K562 (cell line): Measurements from ENCODE around the gene DELE1. TPM values are rescaled to one million over a fixed set of nuclear protein-coding genes. Genes with fewer than 3 reads are reported as not detected.

Experiments used
- ATAC-seq: fragments of 200-7000 bp; cut with Tn5 transposase; 3 replicates; pipeline ENCODE4 v1.9.1; 2020; ENCODE audit warnings: moderate library complexity
- BruUV-seq: library from RNA; stranded (reverse); fragments of 400-500 nt; replicated peaks from 2 replicates; lab custom pipeline; 2021; lab: Mats Ljungman, UMichigan
- CTCF ChIA-PET: fragments of 300-600 bp; formaldehyde crosslinking; extraction: SDS; loops from one replicate; lab custom pipeline; 2021; ENCODE audit warnings: low intra/inter-chr PET ratio; lab: Yijun Ruan, JAX
- POLR2A ChIA-PET: fragments of 300-600, 350-650 bp; sonication (Branson Sonifier 250); formaldehyde crosslinking; extraction: SDS; loops from one replicate; lab custom pipeline; 2021; ENCODE audit warnings: antibody characterized with exemption, inconsistent platforms; lab: Yijun Ruan, JAX
- DNase-seq, 4 experiments: peaks; one replicate each; pipeline versions ENCODE4 v3.0.0 to v3.0.0-alpha.2; 2011 to 2018; ENCODE audit warnings: low spot score in 3 of 4, mixed read lengths in 3 of 4; ENCODE audit errors: extremely low read depth in 1 of 4
- FAIRE-seq: peaks from 2 replicates; lab custom pipeline; 2011; peaks lifted over from hg19 to GRCh38; lab: Jason Lieb, UNC
- H2AFZ ChIP-seq: 2 replicates; pipeline ENCODE4 v1.6.0; 2011; ENCODE audit warnings: low read depth, low read length, control low read depth, inconsistent platforms
- H3K27ac ChIP-seq: fragments of 200-600 bp; 3 replicates; pipeline ENCODE4 v1.8.0; 2011; ENCODE audit warnings: low read depth, mild to moderate bottlenecking, control low read depth, inconsistent platforms, low read length, moderate library complexity, mixed read lengths; ENCODE audit errors: extremely low read depth
- H3K27me3 ChIP-seq, 2 experiments: fragments of 300-600 bp in 1 of 2; 2 replicates in 1 of 2; 3 replicates in 1 of 2; pipeline versions ENCODE4 v1.6.0 to v1.8.0; 2011; ENCODE audit warnings: inconsistent platforms in 2 of 2, low read length in 2 of 2, mild to moderate bottlenecking in 1 of 2, mixed read lengths in 1 of 2, moderate library complexity in 1 of 2; ENCODE audit not compliant: control insufficient read depth in 2 of 2, insufficient read depth in 2 of 2
- H3K36me3 ChIP-seq: fragments of 300-600 bp; 3 replicates; pipeline ENCODE4 v1.8.0; 2011; ENCODE audit warnings: mild to moderate bottlenecking, low read length, inconsistent platforms; ENCODE audit not compliant: control insufficient read depth, insufficient read depth
- H3K4me1 ChIP-seq, 2 experiments: fragments of 200-600 bp in 1 of 2; replicated peaks in 1 of 2; 2 replicates in 1 of 2; 3 replicates in 1 of 2; pipeline versions ENCODE4 v1.5.1 to v1.8.0; 2011; ENCODE audit warnings: inconsistent platforms in 2 of 2, low read length in 2 of 2, mild to moderate bottlenecking in 1 of 2, mixed read lengths in 1 of 2, moderate library complexity in 1 of 2; ENCODE audit not compliant: control insufficient read depth in 2 of 2, insufficient read depth in 2 of 2
- H3K4me2 ChIP-seq: 2 replicates; pipeline ENCODE4 v1.6.1; 2011; ENCODE audit warnings: low read length, control low read depth, inconsistent platforms, mixed read lengths; ENCODE audit not compliant: insufficient read depth
- H3K4me3 ChIP-seq: fragments of 200-600 bp; sonication (generic), shearing (Covaris generic); 2 replicates; pipeline ENCODE4 v1.5.1; 2016; ENCODE audit warnings: control low read depth, inconsistent platforms
- H3K79me2 ChIP-seq: fragments of 200-600 bp; 3 replicates; pipeline ENCODE4 v1.8.0; 2011; ENCODE audit warnings: low read length, inconsistent platforms; ENCODE audit not compliant: control insufficient read depth, insufficient read depth
- H3K9ac ChIP-seq, 2 experiments: 2 replicates each; pipeline versions ENCODE4 v1.6.0 to v1.6.1; 2011; ENCODE audit warnings: low read depth in 2 of 2, low read length in 2 of 2, control low read depth in 1 of 2, inconsistent platforms in 1 of 2, mild to moderate bottlenecking in 1 of 2, mixed read lengths in 1 of 2; ENCODE audit not compliant: insufficient read depth in 1 of 2
- H3K9me1 ChIP-seq: one replicate; pipeline ENCODE4 v1.6.0; 2011; ENCODE audit warnings: inconsistent platforms, mild to moderate bottlenecking, low read length, moderate library complexity; ENCODE audit not compliant: control insufficient read depth, insufficient read depth
- H3K9me3 ChIP-seq: replicated peaks from 2 replicates; pipeline ENCODE4 v1.5.1; 2011; ENCODE audit warnings: low read depth, low read length, inconsistent platforms; ENCODE audit not compliant: control insufficient read depth, insufficient read depth
- H4K20me1 ChIP-seq: replicated peaks from 2 replicates; pipeline ENCODE4 v1.6.1; 2011; ENCODE audit warnings: low read length, inconsistent platforms, mixed read lengths; ENCODE audit not compliant: control insufficient read depth, insufficient read depth
- KAT8 ChIP-seq: fragments of 450-650 bp; IDR thresholded peaks from 2 replicates; pipeline ENCODE4 v1.6.1; 2016; ENCODE audit warnings: low read depth, mild to moderate bottlenecking
- TRIM24 ChIP-seq, 2 experiments: fragments of 450-650 bp; IDR thresholded peaks; 2 replicates each; pipeline ENCODE4 v1.6.1; 2016
- TRIM28 ChIP-seq: fragments of 450-650 bp; IDR thresholded peaks from 2 replicates; pipeline ENCODE4 v1.6.1; 2017
- ZBTB7A ChIP-seq: IDR thresholded peaks from 2 replicates; pipeline ENCODE4 v1.6.1; 2011; ENCODE audit warnings: low read depth, mild to moderate bottlenecking, low read length, moderate library complexity, borderline replicate concordance; ENCODE audit not compliant: control insufficient read depth
- ZNF316 ChIP-seq: fragments of 450-650 bp; IDR thresholded peaks from 2 replicates; pipeline ENCODE4 v1.6.1; 2016
- WGBS: fragments of 100-300 bp; shearing (Covaris generic); methylation state at CpG from one replicate; pipeline ENCODE4 v1.1.6; 2016; ENCODE audit warnings: low coverage, mixed read lengths; ENCODE audit not compliant: insufficient coverage; ENCODE audit errors: missing lambda C conversion rate; 5-methylcytosine and 5-hydroxymethylcytosine counted together
- in situ Hi-C: fragments of 300-500 bp; cut with MboI; formaldehyde crosslinking; loops from 4 replicates; pipeline ENCODE4 v1.15.0; 2018; ENCODE audit warnings: inconsistent platforms, mixed read lengths
- intact Hi-C: fragments of 100-400 bp; cut with micrococcal nuclease; formaldehyde crosslinking; loops from 2 replicates; pipeline ENCODE4 v1.14.2; 2022
- polyA plus RNA-seq, 8 experiments: library from polyadenylated mRNA; depleted of rRNA in 4 of 8; stranded (reverse) in 5 of 8; unstranded in 3 of 8; fragments of >200 nt; fragmentation: Nextera tagmentation in 2 of 8; fragmentation: Illumina TruSeq in 1 of 8; extraction: Ambion mirVana in 2 of 8; extraction: Trizol in 1 of 8; gene quantifications; 2 replicates each; pipeline versions ENCODE4 v1.2.1 to v1.2.3, GENCODE V29; 2011 to 2014; ENCODE audit warnings: inconsistent platforms in 1 of 8, missing spikeins in 1 of 8
- total RNA-seq, 7 experiments: library from RNA; depleted of rRNA in 6 of 7; stranded (reverse); fragments of >200 nt in 6 of 7; fragmentation: Illumina TruSeq in 2 of 7; extraction: Trizol in 2 of 7; gene quantifications; 2 replicates each; pipeline versions ENCODE4 v1.2.1 to v1.2.3, GENCODE V29; 2011 to 2021; ENCODE audit warnings: low replicate concordance in 1 of 7
- TF ChIP-seq, protein P1 (sequence below): fragments of 450-650 bp; IDR thresholded peaks from 2 replicates; pipeline ENCODE4 v1.6.1; 2017; ENCODE audit warnings: antibody characterized with exemption, mild to moderate bottlenecking

The DELE1 gene
- total and polyA plus RNA-seq, 9 of the 15 experiments (the other 6 are each of a cell fraction or from before 2014, with no cell fraction given), result 16.6 to 74.4 (median 49.8) TPM

- TF ChIP-seq, protein P1, sequence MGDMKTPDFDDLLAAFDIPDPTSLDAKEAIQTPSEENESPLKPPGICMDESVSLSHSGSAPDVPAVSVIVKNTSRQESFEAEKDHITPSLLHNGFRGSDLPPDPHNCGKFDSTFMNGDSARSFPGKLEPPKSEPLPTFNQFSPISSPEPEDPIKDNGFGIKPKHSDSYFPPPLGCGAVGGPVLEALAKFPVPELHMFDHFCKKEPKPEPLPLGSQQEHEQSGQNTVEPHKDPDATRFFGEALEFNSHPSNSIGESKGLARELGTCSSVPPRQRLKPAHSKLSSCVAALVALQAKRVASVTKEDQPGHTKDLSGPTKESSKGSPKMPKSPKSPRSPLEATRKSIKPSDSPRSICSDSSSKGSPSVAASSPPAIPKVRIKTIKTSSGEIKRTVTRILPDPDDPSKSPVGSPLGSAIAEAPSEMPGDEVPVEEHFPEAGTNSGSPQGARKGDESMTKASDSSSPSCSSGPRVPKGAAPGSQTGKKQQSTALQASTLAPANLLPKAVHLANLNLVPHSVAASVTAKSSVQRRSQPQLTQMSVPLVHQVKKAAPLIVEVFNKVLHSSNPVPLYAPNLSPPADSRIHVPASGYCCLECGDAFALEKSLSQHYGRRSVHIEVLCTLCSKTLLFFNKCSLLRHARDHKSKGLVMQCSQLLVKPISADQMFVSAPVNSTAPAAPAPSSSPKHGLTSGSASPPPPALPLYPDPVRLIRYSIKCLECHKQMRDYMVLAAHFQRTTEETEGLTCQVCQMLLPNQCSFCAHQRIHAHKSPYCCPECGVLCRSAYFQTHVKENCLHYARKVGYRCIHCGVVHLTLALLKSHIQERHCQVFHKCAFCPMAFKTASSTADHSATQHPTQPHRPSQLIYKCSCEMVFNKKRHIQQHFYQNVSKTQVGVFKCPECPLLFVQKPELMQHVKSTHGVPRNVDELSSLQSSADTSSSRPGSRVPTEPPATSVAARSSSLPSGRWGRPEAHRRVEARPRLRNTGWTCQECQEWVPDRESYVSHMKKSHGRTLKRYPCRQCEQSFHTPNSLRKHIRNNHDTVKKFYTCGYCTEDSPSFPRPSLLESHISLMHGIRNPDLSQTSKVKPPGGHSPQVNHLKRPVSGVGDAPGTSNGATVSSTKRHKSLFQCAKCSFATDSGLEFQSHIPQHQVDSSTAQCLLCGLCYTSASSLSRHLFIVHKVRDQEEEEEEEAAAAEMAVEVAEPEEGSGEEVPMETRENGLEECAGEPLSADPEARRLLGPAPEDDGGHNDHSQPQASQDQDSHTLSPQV, result no peak
Observed at GRCh38 chr5:141908796-141909195, 14.9 kb upstream of the DELE1 start (continued).

DNA sequence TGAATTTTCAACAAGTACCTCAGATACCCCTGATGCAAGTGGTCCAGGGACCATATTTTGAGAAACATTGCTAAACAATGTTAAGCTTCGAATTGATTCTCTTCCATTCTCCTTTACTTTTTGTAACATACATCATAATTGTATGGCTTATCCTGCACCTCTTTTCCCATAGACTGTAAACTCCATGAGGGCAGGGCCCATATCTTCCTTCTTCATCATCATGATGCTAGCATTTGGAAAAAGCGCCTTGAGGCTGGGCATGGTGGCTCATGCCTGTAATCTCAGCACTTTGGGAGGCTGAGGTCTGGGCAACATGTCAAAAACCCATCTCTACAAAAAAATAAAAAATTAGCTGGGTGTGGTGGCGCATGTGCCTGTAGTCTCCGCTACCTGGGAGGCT lies 14.5 kb upstream of the DELE1 start:
- in situ Hi-C loops, result no loop called here

More for the DNA sequence above, 14.5 kb upstream of the DELE1 start:
- DNase-seq (no peak), FAIRE-seq (no peak)
- H4K20me1 ChIP-seq, result no peaks in the 10 kb centered on the region
- no peak overlapping the region for H3K4me3 ChIP-seq
- H2AFZ ChIP-seq, result no peak overlapping the region
- H3K27ac ChIP-seq, result no peak overlapping the region
- TF ChIP-seq TRIM24 (IDR thresholded peaks at IDR 0.05) (peak in 1 of 2 experiments; percentile 63; a peak in 2 of 4 replicates), TRIM28 (peak; percentile 84), KAT8 (no peak), ZNF316 (peak; percentile 82), ZBTB7A (no peak)
- TF ChIP-seq, all 486 proteins: peak for 3
- no TSS peak for BruUV-seq
- Histone ChIP-seq H3K79me2 (no peaks in the 10 kb centered on the region), H3K9me3 (no peaks in the 10 kb centered on the region; the same call in 1 of the 2 replicates), H3K4me1 (peaks cover 5 to 7% of the 10 kb centered on the region in 2 experiments; a peak in 4 of 5 replicates), H3K4me2 (no peak overlapping the region), H3K27me3 (no peaks in the 10 kb centered on the region), H3K36me3 (no peaks in the 10 kb centered on the region), H3K9ac (no peak overlapping the region), H3K9me1 (no peaks in the 10 kb centered on the region)
- CTCF ChIA-PET, result no interaction called here
- POLR2A ChIA-PET, result no interaction called here
- WGBS, result 44% methylated on average over 4 of the region's 4 CpGs
- intact Hi-C loops, result no loop called here
- no peak for ATAC-seq
